Astrocyte (in vitro differentiated cells and primary cell): ENCODE measurements around the gene DHX16. TPM values are rescaled to one million over a fixed set of nuclear protein-coding genes. Genes with fewer than 3 reads are reported as not detected.
A peak's percentile ranks its signal among the peaks of the same experiment; 100 is the strongest.

Source experiments
- DNase-seq: peaks from one replicate; pipeline ENCODE4 v3.0.0-alpha.2; 2010; ENCODE audit warnings: low read depth
- FAIRE-seq: peaks from 2 replicates; lab custom pipeline; 2011; peaks lifted over from hg19 to GRCh38; lab: Jason Lieb, UNC
- H2AFZ ChIP-seq: 2 replicates; pipeline ENCODE4 v1.6.0; 2012; ENCODE audit warnings: low read depth, low read length, inconsistent platforms
- H3K27ac ChIP-seq: 2 replicates; pipeline ENCODE4 v1.5.1; 2011; ENCODE audit warnings: low read depth, low read length, inconsistent platforms
- H3K27me3 ChIP-seq: 2 replicates; pipeline ENCODE4 v1.6.0; 2011; ENCODE audit warnings: low read length, inconsistent platforms; ENCODE audit not compliant: insufficient read depth
- H3K36me3 ChIP-seq: 2 replicates; pipeline ENCODE4 v1.5.1; 2011; ENCODE audit warnings: low read length, inconsistent platforms; ENCODE audit not compliant: insufficient read depth
- H3K4me1 ChIP-seq: 2 replicates; pipeline ENCODE4 v1.5.1; 2011; ENCODE audit warnings: low read length, inconsistent platforms; ENCODE audit not compliant: insufficient read depth
- H3K4me2 ChIP-seq: 2 replicates; pipeline ENCODE4 v1.6.0; 2012; ENCODE audit warnings: low read length, inconsistent platforms
- H3K4me3 ChIP-seq: 2 replicates; pipeline ENCODE4 v1.5.1; 2011; ENCODE audit warnings: low read depth, mild to moderate bottlenecking, low read length, inconsistent platforms; ENCODE audit not compliant: insufficient read depth
- H3K79me2 ChIP-seq: 2 replicates; pipeline ENCODE4 v1.6.0; 2012; ENCODE audit warnings: mild to moderate bottlenecking, low read length, inconsistent platforms; ENCODE audit not compliant: insufficient read depth
- H3K9ac ChIP-seq: 2 replicates; pipeline ENCODE4 v1.6.0; 2012; ENCODE audit warnings: mild to moderate bottlenecking, low read length, inconsistent platforms
- H3K9me3 ChIP-seq: 2 replicates; pipeline ENCODE4 v1.5.1; 2012; ENCODE audit warnings: low read depth, mild to moderate bottlenecking, low read length, inconsistent platforms; ENCODE audit not compliant: insufficient read depth
- H4K20me1 ChIP-seq: 2 replicates; pipeline ENCODE4 v1.6.0; 2012; ENCODE audit warnings: low read length, inconsistent platforms; ENCODE audit not compliant: insufficient read depth
- H3K27ac Mint-ChIP-seq: one replicate; pipeline ENCODE4 v1.8.0; 2021; ENCODE audit warnings: mild to moderate bottlenecking, mixed read lengths; ENCODE audit not compliant: unreplicated experiment
- H3K27me3 Mint-ChIP-seq: one replicate; pipeline ENCODE4 v1.8.0; 2021; ENCODE audit warnings: low read depth, mixed read lengths; ENCODE audit not compliant: unreplicated experiment
- H3K36me3 Mint-ChIP-seq: one replicate; pipeline ENCODE4 v1.8.0; 2021; ENCODE audit warnings: low read depth, mixed read lengths; ENCODE audit not compliant: unreplicated experiment
- H3K4me1 Mint-ChIP-seq: one replicate; pipeline ENCODE4 v1.8.0; 2021; ENCODE audit warnings: low read depth, mixed read lengths; ENCODE audit not compliant: unreplicated experiment
- H3K4me3 Mint-ChIP-seq: one replicate; pipeline ENCODE4 v1.8.0; 2021; ENCODE audit warnings: mild to moderate bottlenecking, moderate library complexity, mixed read lengths; ENCODE audit not compliant: unreplicated experiment
- H3K9me3 Mint-ChIP-seq: one replicate; pipeline ENCODE4 v1.8.0; 2021; ENCODE audit warnings: mild to moderate bottlenecking, mixed read lengths; ENCODE audit not compliant: unreplicated experiment
- CTCF ChIP-seq: IDR thresholded peaks from 2 replicates; pipeline ENCODE4 v1.5.1; 2011; ENCODE audit warnings: low read depth, mild to moderate bottlenecking, inconsistent platforms, low read length, moderate library complexity; ENCODE audit not compliant: insufficient read depth
- EZH2 ChIP-seq: IDR thresholded peaks from 2 replicates; pipeline ENCODE4 v1.6.1; 2012; ENCODE audit warnings: mild to moderate bottlenecking, low read length, inconsistent platforms; ENCODE audit not compliant: insufficient read depth
- total RNA-seq: library from RNA; stranded (reverse); gene quantifications from 2 replicates; pipeline ENCODE4 v1.2.1, GENCODE V29; 2021

The DHX16 gene
- total RNA-seq, 1 donor from 2014 or later: 30.0 TPM

GRCh38 chr6:30684386-30685156, 11.8 kb upstream of the DHX16 start:
- H3K9ac ChIP-seq: peak overlapping the region; percentile 98
- TF ChIP-seq CTCF (no peak), EZH2 (no peak)
- no peak overlapping the region for H2AFZ ChIP-seq
- Mint-ChIP-seq H3K4me3 (peak overlapping the region; percentile 98), H3K27ac (peak overlapping the region; percentile 99), H3K9me3 (peaks cover 2% of the 10 kb centered on the region), H3K27me3 (no peaks in the 10 kb centered on the region), H3K4me1 (peaks cover 29% of the 10 kb centered on the region), H3K36me3 (peaks cover 21% of the 10 kb centered on the region)
- H3K79me2 ChIP-seq: peaks cover 97% of the 10 kb centered on the region
- peaks cover 14% of the 10 kb centered on the region for H3K36me3 ChIP-seq
- no peak for FAIRE-seq
- H4K20me1 ChIP-seq: peaks cover 65% of the 10 kb centered on the region
- H3K9me3 ChIP-seq: no peaks in the 10 kb centered on the region
- DNase-seq: no peak
- H3K4me3 ChIP-seq: peak overlapping the region; percentile 87
- H3K4me1 ChIP-seq: peaks cover 53% of the 10 kb centered on the region
- peak overlapping the region; percentile 95 for H3K27ac ChIP-seq
- no peaks in the 10 kb centered on the region for H3K27me3 ChIP-seq
- peak overlapping the region; percentile 100 for H3K4me2 ChIP-seq

- Mint-ChIP-seq H3K36me3 (peaks cover 24% of the 10 kb centered on the region), H3K27ac (peak overlapping the region; percentile 99), H3K4me3 (peak overlapping the region; percentile 98), H3K4me1 (peaks cover 28% of the 10 kb centered on the region), H3K9me3 (peaks cover under 1% of the 10 kb centered on the region), H3K27me3 (no peaks in the 10 kb centered on the region)
- Histone ChIP-seq H2AFZ (no peak overlapping the region), H3K4me2 (peak overlapping the region; percentile 100), H3K4me3 (peak overlapping the region; percentile 87), H3K9me3 (no peaks in the 10 kb centered on the region), H3K36me3 (peaks cover 14% of the 10 kb centered on the region), H3K9ac (peak overlapping the region; percentile 98), H3K79me2 (peaks cover 97% of the 10 kb centered on the region), H3K27me3 (no peaks in the 10 kb centered on the region), H4K20me1 (peaks cover 72% of the 10 kb centered on the region), H3K27ac (peak overlapping the region; percentile 81), H3K4me1 (peaks cover 52% of the 10 kb centered on the region)
- DNase-seq (no peak), FAIRE-seq (no peak)
- TF ChIP-seq CTCF (no peak), EZH2 (no peak)
Measured at GRCh38 chr6:30683980-30684338, 11.2 kb upstream of the DHX16 start.
